Prostate gland (tissue), 2 donors: ENCODE results near the gene KRTAP5-3.

Experiments used
- POLR2AphosphoS5 ChIP-seq: sonication (generic); formaldehyde crosslinking; IDR thresholded peaks from one replicate; pipeline ENCODE4 v1.6.1; 2017; ENCODE audit warnings: antibody characterized with exemption
- TF ChIP-seq, protein P1 (sequence below), 4 experiments: fragments of 200-600 bp in 2 of 4; fragments of 450-650 bp in 2 of 4; sonication (generic) in 2 of 4; IDR thresholded peaks; 1 replicate in 3 of 4; 2 replicates in 1 of 4; pipeline ENCODE4 v1.5.1; 2016 to 2019; ENCODE audit warnings: antibody characterized with exemption in 4 of 4, mild to moderate bottlenecking in 2 of 4, moderate library complexity in 2 of 4

- TF ChIP-seq, protein P1, sequence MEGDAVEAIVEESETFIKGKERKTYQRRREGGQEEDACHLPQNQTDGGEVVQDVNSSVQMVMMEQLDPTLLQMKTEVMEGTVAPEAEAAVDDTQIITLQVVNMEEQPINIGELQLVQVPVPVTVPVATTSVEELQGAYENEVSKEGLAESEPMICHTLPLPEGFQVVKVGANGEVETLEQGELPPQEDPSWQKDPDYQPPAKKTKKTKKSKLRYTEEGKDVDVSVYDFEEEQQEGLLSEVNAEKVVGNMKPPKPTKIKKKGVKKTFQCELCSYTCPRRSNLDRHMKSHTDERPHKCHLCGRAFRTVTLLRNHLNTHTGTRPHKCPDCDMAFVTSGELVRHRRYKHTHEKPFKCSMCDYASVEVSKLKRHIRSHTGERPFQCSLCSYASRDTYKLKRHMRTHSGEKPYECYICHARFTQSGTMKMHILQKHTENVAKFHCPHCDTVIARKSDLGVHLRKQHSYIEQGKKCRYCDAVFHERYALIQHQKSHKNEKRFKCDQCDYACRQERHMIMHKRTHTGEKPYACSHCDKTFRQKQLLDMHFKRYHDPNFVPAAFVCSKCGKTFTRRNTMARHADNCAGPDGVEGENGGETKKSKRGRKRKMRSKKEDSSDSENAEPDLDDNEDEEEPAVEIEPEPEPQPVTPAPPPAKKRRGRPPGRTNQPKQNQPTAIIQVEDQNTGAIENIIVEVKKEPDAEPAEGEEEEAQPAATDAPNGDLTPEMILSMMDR (IDR thresholded peaks at IDR 0.05) = no peak
- TF ChIP-seq POLR2AphosphoS5 = no peak
Observed at GRCh38 chr11:1570531-1570895, 37.8 kb downstream of the KRTAP5-3 start.
